GM18868 (cell line): ENCODE measurements around the gene DDRGK1.

ENCODE experiments used
- ATAC-seq: cut with Tn5 transposase; IDR thresholded peaks from one replicate; pipeline ENCODE4 v1.9.1; 2021; ENCODE audit warnings: mild to moderate bottlenecking, moderate library complexity; ENCODE audit not compliant: unreplicated experiment

DDRGK1 gene

GRCh38 chr20:3204124-3204794 is at the start of gene DDRGK1:
DDRGK1 (minus strand) TSS chr20:3204682; CDS start chr20:3204627, 55 bp downstream.
- ATAC-seq, result peak; percentile 84

- no peak for ATAC-seq
These were observed 47.3 kb upstream of the DDRGK1 start for GRCh38 chr20:3251806-3252205.

- no peak for ATAC-seq
These were observed 45.6 kb upstream of the DDRGK1 start for GRCh38 chr20:3250091-3250504.

GRCh38 chr20:3248993-3249347 is 44.5 kb upstream of the DDRGK1 start:
- no peak for ATAC-seq

GRCh38 chr20:3248167-3248992 is 43.9 kb upstream of the DDRGK1 start:
- ATAC-seq, result no peak

- ATAC-seq, result no peak
These were observed 43.2 kb upstream of the DDRGK1 start for GRCh38 chr20:3247638-3248037.

- ATAC-seq, result no peak
These were observed 42.2 kb upstream of the DDRGK1 start for GRCh38 chr20:3246682-3247081.

GRCh38 chr20:3245711-3246110 is 41.2 kb upstream of the DDRGK1 start:
- ATAC-seq, result no peak

- no peak for ATAC-seq
These were observed 40.7 kb upstream of the DDRGK1 start for GRCh38 chr20:3245156-3245555.

- ATAC-seq, result no peak
These were observed 40.1 kb upstream of the DDRGK1 start for GRCh38 chr20:3244613-3245012.

- no peak for ATAC-seq
These were observed 39.4 kb upstream of the DDRGK1 start for GRCh38 chr20:3243718-3244358.

GRCh38 chr20:3242172-3242692 is 37.8 kb upstream of the DDRGK1 start:
- no peak for ATAC-seq

GRCh38 chr20:3240776-3241363 is 36.4 kb upstream of the DDRGK1 start:
- ATAC-seq, result no peak

GRCh38 chr20:3239867-3240775 is 35.6 kb upstream of the DDRGK1 start:
- no peak for ATAC-seq

GRCh38 chr20:3239026-3239866 is 34.8 kb upstream of the DDRGK1 start, which contains the start of gene SLC4A11:
SLC4A11 (minus strand) TSS chr20:3239190; CDS start chr20:3239137, 53 bp downstream.
- ATAC-seq, result no peak

- no peak for ATAC-seq
These were observed 34.1 kb upstream of the DDRGK1 start for GRCh38 chr20:3238616-3239025.

- no peak for ATAC-seq
These were observed 33.6 kb upstream of the DDRGK1 start for GRCh38 chr20:3237958-3238615.
